RKO (cell line): Measurements from ENCODE around the gene PLAGL1.
A peak's percentile ranks its signal among the peaks of the same experiment; 100 is the strongest.
"Not testable (repeated sequence)": the region's sequence is repeated elsewhere in the genome, so short reads cannot be mapped to it uniquely, and the experiment has no call there.

Experiments used
- DNase-seq: peaks from one replicate; pipeline ENCODE4 v3.0.0-alpha.2; 2016; ENCODE audit warnings: low spot score

The PLAGL1 gene, protein sequence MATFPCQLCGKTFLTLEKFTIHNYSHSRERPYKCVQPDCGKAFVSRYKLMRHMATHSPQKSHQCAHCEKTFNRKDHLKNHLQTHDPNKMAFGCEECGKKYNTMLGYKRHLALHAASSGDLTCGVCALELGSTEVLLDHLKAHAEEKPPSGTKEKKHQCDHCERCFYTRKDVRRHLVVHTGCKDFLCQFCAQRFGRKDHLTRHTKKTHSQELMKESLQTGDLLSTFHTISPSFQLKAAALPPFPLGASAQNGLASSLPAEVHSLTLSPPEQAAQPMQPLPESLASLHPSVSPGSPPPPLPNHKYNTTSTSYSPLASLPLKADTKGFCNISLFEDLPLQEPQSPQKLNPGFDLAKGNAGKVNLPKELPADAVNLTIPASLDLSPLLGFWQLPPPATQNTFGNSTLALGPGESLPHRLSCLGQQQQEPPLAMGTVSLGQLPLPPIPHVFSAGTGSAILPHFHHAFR

GRCh38 chr6:144008120-144008811 is at the start of gene PLAGL1:
Gene PLAGL1 (minus strand): TSS chr6:144008259. CDS start chr6:143948136, 60,123 bp downstream.
- peak; percentile 59 for DNase-seq

GRCh38 chr6:144055121-144055931 is 47.3 kb upstream of the PLAGL1 start:
- DNase-seq, result no peak

DNA sequence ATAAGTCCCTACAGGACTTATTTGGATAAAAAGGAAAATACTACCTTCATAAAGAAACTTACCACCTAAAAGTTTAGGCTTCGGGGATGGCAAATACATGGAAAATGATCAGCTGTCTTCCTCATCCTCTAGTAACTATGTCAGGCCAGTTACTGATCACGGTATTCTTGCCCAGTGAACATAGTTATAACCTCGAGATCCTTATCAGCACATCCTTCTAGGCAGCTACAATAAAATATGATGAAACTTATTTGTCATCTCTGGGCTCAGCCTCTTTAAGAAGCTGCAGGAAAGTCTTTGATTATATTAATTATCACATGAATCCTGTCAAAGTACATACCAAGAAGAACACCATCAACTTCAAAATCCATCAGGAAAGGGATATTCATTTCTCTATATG is 45.5 kb upstream of the PLAGL1 start:
- no peak for DNase-seq

DNA sequence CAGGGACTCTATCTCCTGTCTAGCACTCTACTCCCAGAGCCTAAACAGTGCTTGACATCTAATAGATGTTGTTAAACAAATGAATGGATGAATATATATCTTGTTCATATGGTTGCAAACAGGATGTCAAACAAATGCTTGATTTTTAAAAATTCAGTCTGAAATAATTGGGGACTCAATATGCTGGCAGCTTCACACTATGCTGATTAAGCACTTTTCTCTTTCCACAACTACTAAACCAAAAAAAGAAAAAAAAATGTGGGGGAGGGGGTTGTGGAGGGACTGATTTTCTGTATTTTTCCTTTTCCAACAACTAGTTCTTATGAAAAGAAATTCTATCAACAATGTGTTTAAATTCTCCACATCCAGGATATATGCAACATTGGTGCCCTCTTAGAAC is 44.4 kb upstream of the PLAGL1 start:
- DNase-seq, result no peak

DNA sequence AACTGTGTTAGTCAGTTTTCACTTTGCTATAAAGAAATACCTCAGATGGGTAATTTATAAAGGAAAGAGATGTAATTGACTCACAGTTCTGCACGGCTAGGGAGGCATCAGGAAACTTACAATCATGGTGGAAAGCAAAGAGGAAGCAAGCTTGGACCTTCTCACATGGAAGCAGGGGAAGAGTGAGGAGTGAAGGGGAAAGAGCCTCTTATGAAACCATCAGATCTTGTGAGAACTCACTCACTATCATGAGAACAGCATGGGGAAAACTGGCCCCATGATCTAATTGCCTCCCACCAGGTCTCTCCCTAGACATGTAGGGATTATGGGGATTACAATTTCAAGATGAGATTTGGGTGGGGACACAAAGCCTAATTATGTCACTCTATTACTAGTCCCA is 41.3 kb upstream of the PLAGL1 start:
- no peak for DNase-seq

GRCh38 chr6:144047688-144048087 is 39.6 kb upstream of the PLAGL1 start:
- no peak for DNase-seq

DNA sequence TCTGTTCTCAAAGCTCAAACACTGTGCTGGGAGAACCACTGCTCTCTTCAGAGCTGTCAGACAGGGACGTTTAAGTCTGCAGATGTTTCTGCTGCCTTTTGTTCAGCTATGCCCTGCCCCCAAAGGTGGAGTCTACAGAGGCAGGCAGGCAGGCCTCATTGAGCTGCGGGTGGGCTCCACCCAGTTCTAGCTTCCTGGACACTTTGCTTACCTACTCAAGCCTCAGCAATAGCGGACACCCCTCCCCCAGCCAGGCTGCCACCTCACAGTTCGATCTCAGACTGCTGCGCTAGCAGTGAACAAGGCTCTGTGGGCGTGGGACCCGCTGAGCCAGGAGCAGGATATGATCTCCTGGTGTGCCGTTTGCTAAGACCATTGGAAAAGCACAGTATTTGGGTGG is 38.6 kb upstream of the PLAGL1 start:
- DNase-seq, result not testable (repeated sequence)

GRCh38 chr6:144044989-144045388 is 36.9 kb upstream of the PLAGL1 start:
- DNase-seq, result not testable (repeated sequence)

DNA sequence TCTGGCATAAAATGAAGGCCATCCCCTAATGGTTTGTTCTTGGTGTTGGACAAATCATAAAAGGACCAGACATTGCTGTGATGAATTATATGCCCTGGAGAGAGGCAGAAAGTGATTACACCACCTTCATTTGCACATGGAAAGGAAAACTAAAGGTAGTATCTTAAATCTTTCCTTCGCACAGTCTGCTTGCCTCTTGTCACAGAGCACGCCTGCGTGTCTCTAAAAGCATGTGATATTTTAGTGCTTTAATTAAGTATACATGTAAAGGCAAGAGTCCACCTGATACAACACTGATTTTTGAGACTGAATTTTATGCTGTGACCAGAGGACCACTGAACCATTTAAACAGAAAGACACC is 28.8 kb upstream of the PLAGL1 start:
- DNase-seq, result no peak

DNA sequence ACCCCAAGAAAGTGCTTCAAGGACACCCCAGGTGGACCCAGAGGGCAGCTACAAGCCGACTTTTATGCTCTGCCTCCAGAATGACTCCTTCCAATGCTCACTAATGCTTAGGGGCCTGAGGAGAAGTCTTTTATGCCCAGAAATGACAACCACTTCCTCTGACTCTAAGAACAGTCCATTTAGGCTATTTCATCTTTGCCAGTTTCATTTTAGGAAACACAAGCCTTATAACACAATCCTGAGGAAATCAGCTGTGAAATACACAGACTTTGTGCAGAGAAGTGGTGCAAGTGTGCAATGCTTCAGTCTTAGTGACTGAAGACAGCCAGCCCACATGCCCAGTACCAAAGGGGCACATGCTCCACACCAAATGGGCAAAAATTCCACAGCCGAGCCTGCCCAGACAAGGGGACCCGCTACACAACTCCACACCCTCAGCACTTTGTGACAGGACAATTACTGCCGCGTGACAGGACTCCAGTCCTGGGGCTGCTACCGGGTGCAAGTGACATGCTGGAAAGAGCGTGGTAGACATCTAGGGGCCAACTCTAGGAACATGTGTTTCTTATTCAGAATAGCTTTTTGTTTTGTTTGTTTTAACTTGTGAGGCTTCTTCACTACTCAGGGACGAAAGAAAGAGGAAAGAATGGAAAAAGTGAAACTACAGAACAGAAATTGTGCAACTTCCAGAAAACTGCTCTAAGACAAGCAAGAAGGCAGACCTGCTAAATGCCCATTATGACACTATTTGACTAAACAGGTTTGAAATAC is 28.2 kb upstream of the PLAGL1 start:
- no peak for DNase-seq

- no peak for DNase-seq
Measured at GRCh38 chr6:144035416-144035815, 27.4 kb upstream of the PLAGL1 start.

DNA sequence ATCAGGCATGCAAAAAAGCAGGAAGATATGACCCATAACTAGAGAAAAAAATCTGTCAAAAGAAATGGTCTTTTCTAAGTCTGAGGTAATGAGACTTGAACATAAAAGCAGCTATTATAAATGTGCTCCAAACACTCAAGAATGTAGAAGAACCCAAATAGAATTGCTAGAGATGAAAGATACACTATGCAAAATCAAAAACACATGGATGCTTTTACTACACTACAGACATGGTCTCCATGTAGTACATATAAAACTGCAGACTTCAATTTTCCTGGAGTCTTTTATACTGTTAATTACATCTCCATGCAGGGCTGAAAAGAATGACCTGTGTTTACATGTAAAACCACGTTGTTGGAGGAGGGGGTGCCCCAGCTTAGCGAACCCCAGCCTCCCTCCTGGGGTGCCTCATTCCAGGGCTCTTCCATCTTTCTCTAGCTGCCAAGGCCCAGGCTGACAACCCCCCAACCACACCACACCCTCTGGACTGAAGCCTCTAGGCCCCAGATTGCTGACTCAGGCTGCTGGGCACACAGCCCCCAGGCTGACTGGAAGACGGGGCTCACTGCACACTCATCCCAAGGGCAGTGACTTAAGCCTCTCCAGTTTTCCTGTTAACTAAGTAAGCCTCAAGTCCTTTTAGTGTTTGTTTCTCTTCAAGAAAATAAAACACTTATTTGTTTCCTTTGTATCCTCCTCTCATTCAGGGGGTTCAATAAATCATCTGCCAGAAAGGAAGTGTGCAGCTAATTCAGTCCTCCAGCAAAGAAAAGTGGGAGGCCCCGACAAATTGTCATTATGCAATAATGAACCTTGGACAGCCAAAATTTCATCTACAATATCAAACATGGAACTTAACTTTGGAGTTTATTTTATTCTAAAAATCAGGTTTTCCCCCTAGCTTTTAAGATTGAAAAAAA is 26.0 kb upstream of the PLAGL1 start:
- DNase-seq, result peak; percentile 24

DNA sequence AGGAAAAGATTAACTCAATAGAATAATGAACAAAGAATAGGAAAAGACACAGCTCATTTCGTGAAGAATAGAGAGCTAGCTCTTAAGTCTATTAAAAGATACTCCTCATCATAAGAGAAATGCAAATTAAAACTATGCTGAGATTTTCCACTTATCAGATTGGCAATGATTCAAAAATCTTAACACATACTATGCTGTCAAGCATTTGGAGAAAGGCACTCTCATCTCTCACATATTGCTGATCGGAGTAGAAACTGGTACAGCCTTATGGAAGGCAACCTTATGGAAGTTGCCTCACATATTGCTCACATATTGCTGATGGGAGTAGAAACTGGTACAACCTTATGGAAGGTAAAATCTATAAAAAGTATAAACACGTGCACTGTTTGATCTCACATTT is 21.4 kb upstream of the PLAGL1 start:
- no peak for DNase-seq

DNA sequence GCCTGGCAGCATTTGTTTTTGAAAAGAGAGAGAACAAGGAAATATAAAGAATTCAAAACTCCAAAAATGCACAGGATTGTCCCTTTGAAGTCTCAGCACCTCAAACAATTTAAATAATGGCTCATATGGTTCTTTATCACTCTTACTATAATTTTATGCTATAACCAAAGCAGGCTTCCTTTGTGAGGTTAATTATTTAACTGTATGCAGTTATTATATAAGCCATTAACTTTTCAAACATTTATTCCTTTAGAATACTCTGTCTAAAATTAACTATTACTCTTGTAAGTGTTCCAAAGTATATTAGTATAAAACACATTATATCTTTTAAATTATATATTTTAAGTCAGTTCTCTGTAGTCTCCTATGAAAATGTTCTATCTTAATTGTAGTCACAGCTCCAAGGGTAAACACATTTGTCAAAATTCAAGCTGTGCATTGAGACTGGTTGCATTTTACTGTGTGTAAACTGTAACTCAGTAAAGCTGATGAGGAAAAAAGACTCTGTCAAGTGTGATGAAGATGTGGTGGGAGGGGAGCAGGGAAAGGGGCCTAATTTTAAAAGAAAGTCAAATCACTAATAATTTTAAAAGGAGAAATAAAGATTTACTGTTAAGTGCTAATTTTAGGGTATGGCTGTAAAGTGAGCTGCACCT is 20.0 kb upstream of the PLAGL1 start:
- DNase-seq, result no peak

DNA sequence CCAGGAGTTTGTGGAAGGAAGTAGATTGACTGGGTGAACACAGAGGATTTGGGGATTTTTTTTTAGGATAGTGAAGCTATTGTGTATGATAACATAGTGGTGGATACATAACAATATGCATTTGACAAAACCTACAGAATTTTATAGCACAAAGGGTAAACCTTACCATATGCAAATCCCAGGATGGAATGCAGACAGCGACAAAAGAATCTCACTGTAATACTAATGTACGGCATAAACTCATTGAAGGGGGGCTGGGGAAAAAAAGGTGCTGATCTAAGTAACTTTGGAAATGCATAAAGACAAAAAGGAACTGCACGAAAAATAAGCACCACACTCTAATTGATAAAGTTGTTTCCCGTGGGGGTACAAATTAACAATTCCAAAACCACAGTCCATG is 15.2 kb upstream of the PLAGL1 start:
- DNase-seq, result no peak

- no peak for DNase-seq
Measured at GRCh38 chr6:144019929-144020328, 11.9 kb upstream of the PLAGL1 start.

- no peak for DNase-seq
Measured at GRCh38 chr6:144017166-144018094, 9.4 kb upstream of the PLAGL1 start.

DNA sequence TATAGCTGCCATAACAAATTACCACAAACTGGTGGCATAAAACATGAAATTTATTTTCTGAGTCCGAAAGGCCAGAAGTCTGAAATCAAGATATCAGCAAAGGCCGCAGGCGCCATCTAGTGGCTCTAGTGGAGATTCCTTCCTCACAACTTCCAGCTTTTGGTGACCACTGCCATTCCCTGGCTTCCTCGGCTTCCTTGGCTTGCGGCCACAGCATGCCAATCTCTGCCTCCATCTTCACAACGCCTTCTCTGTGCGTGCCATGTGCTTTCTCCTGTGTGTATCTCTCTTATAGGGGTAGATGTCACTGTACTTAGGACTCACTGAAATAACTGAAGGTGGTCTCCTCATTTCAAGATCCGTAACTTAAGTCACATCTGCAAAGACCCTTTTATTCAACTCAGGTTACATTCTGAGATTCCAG is 5.4 kb upstream of the PLAGL1 start:
- DNase-seq, result peak; percentile 88

- DNase-seq, result no peak
Measured at GRCh38 chr6:144012534-144012933, 4.5 kb upstream of the PLAGL1 start.
